HG03354 (cell line): Measurements from ENCODE around the gene ANO7.

Source experiments
- ATAC-seq: cut with Tn5 transposase; IDR thresholded peaks from one replicate; pipeline ENCODE4 v1.9.1; 2021; ENCODE audit warnings: mild to moderate bottlenecking; ENCODE audit not compliant: unreplicated experiment, poor library complexity, severe bottlenecking

Gene ANO7

DNA sequence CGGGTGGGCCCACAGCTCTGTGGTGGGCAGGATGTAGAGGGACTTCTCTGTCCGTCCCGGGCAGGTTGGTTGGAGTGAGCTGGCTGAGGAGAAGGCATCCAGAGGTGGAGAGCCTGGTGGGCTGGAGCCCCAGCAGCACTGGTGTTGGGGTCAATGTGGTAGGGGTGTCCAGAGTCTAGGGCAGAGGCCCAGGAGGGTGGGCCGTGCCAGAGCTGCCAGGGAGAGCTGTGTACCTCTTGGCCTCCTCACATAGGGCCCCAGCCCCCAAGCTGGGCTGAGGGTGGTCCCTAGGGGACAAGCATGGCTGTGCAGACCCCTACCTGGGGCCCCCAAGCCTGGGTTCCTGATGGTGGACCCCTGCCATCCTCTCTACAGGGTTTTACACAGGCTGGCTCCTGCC lies 16.0 kb downstream of the ANO7 start:
- no peak for ATAC-seq

DNA sequence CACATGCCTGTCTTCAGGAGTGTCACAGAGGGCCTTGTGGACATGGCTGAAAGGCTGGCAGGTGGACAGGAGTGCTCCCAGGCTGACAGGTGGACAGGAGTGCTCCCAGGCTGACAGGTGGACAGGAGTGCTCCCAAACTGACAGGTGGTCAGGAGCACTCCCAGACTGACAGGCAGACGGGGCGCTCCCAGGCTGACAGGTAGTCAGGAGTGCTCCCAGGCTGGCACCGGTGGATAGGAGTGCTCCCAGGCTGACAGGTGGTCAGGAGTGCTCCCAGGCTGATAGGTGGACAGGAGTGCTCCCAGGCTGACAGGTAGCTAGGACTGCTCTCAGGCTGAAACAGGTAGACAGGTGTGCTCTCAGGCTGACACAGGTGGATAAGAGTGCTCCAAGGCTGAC lies 16.6 kb downstream of the ANO7 start:
- ATAC-seq = no peak

GRCh38 chr2:241207151-241207550 lies 18.7 kb downstream of the ANO7 start:
- ATAC-seq = no peak

- ATAC-seq = no peak
These were observed 19.2 kb downstream of the ANO7 start for GRCh38 chr2:241207641-241208040.

- no peak for ATAC-seq
These were observed 19.6 kb downstream of the ANO7 start for GRCh38 chr2:241208058-241208457.

DNA sequence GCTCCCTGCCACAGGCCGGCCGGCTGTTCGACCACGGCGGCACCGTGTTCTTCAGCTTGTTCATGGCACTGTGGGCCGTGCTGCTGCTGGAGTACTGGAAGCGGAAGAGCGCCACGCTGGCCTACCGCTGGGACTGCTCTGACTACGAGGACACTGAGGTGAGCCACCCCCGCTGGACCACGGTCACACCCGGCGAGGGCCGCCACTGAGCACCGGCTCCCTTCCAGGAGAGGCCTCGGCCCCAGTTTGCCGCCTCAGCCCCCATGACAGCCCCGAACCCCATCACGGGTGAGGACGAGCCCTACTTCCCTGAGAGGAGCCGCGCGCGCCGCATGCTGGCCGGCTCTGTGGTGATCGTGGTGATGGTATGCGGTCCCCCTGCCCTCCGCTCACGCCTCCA lies 20.8 kb downstream of the ANO7 start:
- no peak for ATAC-seq

DNA sequence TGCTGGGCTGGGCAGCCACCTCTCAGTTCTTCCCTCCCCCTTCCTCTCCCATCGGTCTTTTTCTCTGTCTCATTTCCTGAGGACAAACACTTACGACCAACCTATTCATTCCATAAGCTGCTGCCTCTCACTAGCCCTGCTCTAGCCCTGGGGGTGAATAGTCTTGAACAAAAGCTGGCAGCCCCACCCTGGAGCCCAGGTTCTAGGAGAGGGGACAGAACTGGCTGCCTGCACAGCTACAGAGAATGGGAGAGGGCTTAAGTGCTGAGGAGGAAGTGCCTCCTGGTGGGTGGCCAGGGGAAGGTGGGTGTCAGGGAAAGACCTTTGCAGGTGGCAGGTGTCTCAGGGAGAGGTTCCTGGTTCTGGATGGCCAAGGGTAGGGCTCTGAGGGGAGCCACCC lies 22.8 kb downstream of the ANO7 start:
- no peak for ATAC-seq

GRCh38 chr2:241213041-241213440 lies 24.6 kb downstream of the ANO7 start:
- no peak for ATAC-seq

- ATAC-seq = no peak
These were observed 25.1 kb downstream of the ANO7 start for GRCh38 chr2:241213567-241213966.

DNA sequence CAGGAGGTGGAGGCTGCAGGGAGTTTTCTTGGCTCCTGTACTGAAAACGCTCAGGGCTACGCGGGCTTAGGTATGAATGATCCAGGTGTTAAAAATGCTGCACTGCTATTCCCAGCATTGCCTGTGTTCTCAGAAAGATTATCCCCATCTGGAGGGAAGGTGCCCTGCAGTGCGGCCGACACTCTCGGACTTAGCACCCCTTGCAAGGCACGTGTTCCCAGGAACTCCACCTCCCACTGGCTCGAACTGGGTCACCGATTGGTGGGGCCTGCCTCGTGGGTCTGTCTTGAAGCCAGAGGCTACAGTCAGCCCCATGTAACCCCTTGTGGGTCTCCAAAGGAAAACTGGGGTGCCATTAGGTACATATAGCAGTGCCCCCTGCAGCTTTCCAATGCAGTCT lies 25.7 kb downstream of the ANO7 start:
- no peak for ATAC-seq

GRCh38 chr2:241214766-241215165 lies 26.3 kb downstream of the ANO7 start:
- ATAC-seq = no peak

DNA sequence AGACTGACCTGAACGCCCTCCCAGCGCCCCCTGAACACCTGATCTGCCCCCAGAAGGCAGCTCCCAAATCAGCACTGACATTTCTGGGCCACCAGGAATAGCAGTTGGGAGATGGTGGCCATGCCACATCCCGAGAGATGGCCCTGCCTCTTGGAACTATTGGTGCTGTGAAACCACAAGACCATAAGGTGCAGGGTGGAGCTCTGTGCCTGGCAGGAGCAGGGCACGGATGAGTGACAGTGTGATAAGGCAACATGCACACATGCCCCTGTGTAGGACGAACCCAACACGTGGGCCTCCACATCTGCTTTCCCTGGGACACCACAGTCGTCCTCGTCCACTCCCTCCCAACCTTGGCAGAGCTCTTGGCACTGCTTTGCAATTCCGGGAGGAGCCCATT lies 26.9 kb downstream of the ANO7 start:
- ATAC-seq = no peak

DNA sequence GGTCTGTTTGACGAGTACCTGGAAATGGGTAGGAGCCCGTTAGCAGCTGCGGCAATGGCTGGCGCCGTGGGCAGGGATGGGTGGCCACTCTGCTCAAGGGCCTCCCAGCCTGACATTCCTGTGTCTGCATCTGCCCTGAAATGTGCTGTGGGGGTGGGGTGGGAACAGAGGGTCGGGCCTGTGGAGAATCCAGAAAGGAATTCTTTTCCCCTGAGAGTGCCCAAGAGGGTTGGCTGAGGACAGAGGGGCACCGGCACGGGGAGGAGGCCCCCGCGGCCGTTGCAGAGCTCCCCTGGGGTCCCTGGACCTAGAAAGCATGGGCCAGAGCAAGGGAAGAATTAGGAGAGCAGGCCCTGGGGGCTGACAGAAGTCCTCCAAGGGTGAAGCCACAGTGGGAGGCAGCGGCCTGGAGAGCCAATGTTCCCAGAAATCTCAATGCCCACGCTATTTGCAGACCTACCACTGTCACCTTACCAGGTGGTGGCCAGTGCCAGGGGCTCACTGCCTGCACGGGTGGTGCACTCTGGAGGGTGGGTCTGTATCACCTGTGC lies 27.8 kb downstream of the ANO7 start:
- no peak for ATAC-seq

GRCh38 chr2:241217320-241218031 lies 29.0 kb downstream of the ANO7 start:
- ATAC-seq = peak; percentile 63

GRCh38 chr2:241218131-241219029 lies 29.9 kb downstream of the ANO7 start:
- ATAC-seq = no peak

DNA sequence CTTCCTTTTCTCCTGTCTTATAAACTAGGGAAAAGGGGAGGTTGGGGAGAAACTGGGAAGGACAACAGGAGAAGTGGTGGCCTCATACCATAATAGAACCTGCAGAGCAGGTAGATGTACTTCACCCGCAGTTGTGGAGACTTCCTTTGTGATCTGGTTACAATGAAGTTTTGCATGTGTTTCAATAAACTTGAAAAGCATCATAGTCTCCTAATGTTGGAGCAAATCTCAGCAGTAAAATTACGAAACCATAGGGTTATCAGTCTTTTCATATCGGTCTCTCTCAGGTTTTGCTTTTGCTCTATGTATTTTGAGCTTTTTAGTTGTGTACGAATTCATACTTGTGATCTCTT lies 30.5 kb downstream of the ANO7 start:
- no peak for ATAC-seq

- no peak for ATAC-seq
These were observed 31.4 kb downstream of the ANO7 start for GRCh38 chr2:241219856-241220356.

DNA sequence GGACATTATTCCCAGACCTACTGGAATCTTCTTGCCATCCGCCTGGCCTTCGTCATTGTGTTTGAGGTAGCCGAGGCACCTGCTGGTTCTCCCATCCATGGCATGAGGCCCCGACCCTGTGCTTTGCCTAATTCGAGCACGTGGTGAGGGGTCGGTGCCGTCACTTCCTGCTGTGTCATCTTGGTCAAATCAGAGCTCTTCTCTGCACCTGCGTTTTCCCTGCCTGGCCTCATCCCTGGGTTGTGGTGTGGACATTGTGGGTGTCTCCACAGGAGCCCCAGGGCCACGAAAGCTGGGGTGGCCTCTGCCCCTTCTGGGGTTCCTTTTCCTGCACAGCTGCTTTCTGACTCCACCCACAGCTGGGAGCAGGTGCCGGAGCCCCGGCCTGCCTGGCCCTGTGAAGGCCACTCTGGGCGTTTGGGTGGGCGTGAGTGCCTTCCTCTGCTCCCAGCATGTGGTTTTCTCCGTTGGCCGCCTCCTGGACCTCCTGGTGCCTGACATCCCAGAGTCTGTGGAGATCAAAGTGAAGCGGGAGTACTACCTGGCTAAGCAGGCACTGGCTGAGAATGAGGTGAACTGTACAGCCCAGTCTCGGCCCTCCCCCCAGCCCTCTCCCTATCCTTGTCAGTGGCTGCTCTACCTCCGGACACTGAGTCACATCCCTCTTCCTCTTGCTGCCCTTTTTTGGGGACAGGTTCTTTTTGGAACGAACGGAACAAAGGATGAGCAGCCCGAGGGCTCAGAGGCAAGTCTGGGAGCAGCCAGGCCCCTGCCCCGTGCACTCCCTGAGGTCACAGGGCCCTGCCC lies 34.9 kb downstream of the ANO7 start:
- ATAC-seq = no peak

DNA sequence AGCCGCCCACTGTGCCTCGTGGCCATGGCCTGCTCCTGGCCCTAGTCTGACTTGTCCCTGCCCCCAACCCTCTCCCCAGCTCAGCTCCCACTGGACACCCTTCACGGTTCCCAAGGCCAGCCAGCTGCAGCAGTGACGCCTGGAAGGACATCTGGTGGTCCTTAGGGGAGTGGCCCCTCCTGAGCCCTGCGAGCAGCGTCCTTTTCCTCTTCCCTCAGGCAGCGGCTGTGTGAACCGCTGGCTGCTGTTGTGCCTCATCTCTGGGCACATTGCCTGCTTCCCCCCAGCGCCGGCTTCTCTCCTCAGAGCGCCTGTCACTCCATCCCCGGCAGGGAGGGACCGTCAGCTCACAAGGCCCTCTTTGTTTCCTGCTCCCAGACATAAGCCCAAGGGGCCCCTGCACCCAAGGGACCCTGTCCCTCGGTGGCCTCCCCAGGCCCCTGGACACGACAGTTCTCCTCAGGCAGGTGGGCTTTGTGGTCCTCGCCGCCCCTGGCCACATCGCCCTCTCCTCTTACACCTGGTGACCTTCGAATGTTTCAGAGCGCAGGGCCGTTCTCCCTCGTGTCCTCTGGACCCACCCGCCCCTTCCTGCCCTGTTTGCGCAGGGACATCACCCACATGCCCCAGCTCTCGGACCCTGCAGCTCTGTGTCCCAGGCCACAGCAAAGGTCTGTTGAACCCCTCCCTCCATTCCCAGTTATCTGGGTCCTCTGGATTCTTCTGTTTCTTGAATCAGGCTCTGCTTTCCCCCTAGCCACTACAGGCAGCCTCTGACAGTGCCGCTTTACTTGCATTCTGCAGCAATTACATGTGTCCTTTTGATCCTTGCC lies 35.8 kb downstream of the ANO7 start:
- no peak for ATAC-seq
